GM18951 (cell line): Measurements from ENCODE around the gene S1PR2.

Experiments used
- POLR2A ChIP-seq: IDR thresholded peaks from 4 replicates; pipeline ENCODE4 v1.6.1; 2011; ENCODE audit warnings: mild to moderate bottlenecking; ENCODE audit not compliant: insufficient read length, insufficient read depth; ENCODE audit errors: extremely low read depth
- in situ Hi-C: fragments of 300-500 bp; cut with MboI; formaldehyde crosslinking; loops from one replicate; pipeline ENCODE4 v1.12.0; 2022; ENCODE audit warnings: low sequenced_read_pairs, mixed read lengths, inconsistent platforms; ENCODE audit not compliant: unreplicated experiment

The S1PR2 gene

GRCh38 chr19:10182847-10183246 is 48.3 kb downstream of the S1PR2 start:
- TF ChIP-seq POLR2A: no peak
- in situ Hi-C loops: loop anchor here (10.0 kb wide), 1 partner anchor 62 kb away; no protein-coding TSS in a partner anchor

DNA sequence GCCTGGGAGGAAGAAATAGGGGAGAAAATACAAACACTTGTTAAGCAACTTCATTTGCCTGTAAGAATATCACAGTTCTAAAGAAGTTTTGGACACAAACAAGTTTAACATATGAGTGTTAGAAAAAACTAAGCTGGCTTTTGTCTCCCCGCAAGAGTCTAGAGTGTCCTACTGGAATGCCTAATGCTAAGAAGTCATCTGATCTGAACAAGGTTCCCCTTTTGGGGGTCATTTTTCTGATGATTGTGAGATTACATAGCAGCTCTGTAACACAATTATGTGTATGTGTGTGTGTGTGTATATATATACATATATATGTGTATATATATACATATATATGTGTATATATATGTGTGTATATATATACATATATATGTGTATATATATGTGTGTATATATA is 49.1 kb downstream of the S1PR2 start:
- in situ Hi-C loops: loop anchor here (10.0 kb wide), 1 partner anchor 63 kb away; no protein-coding TSS in a partner anchor
- no peak for TF ChIP-seq POLR2A

GRCh38 chr19:10180459-10180858 is 50.7 kb downstream of the S1PR2 start:
- no peak for TF ChIP-seq POLR2A
- in situ Hi-C loops: loop anchor here (10.0 kb wide), 1 partner anchor 64 kb away; no protein-coding TSS in a partner anchor

- in situ Hi-C loops: loop anchor here (10.0 kb wide), 1 partner anchor 65 kb away; no protein-coding TSS in a partner anchor
Measured at GRCh38 chr19:10180024-10180423, 51.1 kb downstream of the S1PR2 start.

GRCh38 chr19:10173527-10173926 is 57.6 kb downstream of the S1PR2 start:
- in situ Hi-C loops: no loop called here

More at GRCh38 chr19:10173527-10173926, 57.6 kb downstream of the S1PR2 start:
- TF ChIP-seq POLR2A: no peak
